Epithelial cell of esophagus (primary cell): ENCODE measurements around the gene NCF4.

Source experiments
- DNase-seq: peaks from one replicate; pipeline ENCODE4 v3.0.0; 2010; ENCODE audit warnings: low read depth
- H3K4me3 ChIP-seq: 2 replicates; pipeline ENCODE4 v1.5.1; 2011; ENCODE audit warnings: mild to moderate bottlenecking, low read length, control low read depth
- CTCF ChIP-seq: IDR thresholded peaks from 2 replicates; pipeline ENCODE4 v1.5.1; 2011; ENCODE audit warnings: low read depth, mild to moderate bottlenecking, low read length, control low read depth, inconsistent platforms; ENCODE audit not compliant: insufficient read depth; ENCODE audit errors: missing control alignments

Gene NCF4

GRCh38 chr22:36926309-36926708 is 65.5 kb downstream of the NCF4 start:
- no peak overlapping the region for H3K4me3 ChIP-seq
- DNase-seq = no peak
- no peak for TF ChIP-seq CTCF

GRCh38 chr22:36926721-36927435 is 66.1 kb downstream of the NCF4 start:
- no peak for TF ChIP-seq CTCF
- no peak overlapping the region for H3K4me3 ChIP-seq
- no peak for DNase-seq
